NB4 (cell line): ENCODE measurements around the gene IDI1.

Experiments
- CTCF ChIP-seq: IDR thresholded peaks from one replicate; pipeline ENCODE4 v1.5.1; 2012; ENCODE audit warnings: low read depth, low read length
- MYC ChIP-seq: IDR thresholded peaks from 2 replicates; pipeline ENCODE4 v1.6.1; 2011; ENCODE audit warnings: low read depth, low read length
- POLR2A ChIP-seq: IDR thresholded peaks from 2 replicates; pipeline ENCODE4 v1.6.1; 2011; ENCODE audit warnings: mild to moderate bottlenecking; ENCODE audit not compliant: insufficient read length; ENCODE audit errors: extremely low read depth
- TF ChIP-seq, protein P1 (sequence below): IDR thresholded peaks from 2 replicates; pipeline ENCODE4 v1.6.1; 2011; ENCODE audit warnings: low read depth, low read length

DNA sequence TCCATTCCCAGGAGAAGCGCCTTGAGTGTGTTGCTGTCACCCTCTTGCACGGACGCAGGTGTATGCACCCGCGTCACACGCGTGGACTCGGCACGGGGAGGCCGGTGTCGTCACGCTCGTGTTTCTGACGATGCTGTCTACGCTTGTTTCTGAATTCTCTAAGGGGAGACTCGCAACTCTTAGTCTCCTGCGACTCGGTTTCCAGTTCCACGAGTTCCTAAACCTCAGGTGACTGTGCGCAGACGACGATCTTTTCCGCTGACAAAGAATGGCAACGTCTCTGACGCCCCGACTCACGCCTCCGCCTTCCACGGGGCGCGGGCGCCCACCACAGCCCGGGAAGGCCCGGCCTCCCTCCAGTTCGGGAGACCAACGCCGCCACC lies 579 bp downstream of the IDI1 start:
- no peak for TF ChIP-seq POLR2A
- no peak for TF ChIP-seq CTCF
- TF ChIP-seq, protein P1, sequence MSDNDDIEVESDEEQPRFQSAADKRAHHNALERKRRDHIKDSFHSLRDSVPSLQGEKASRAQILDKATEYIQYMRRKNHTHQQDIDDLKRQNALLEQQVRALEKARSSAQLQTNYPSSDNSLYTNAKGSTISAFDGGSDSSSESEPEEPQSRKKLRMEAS: no peak
- no peak for TF ChIP-seq MYC
